DMS79 treated with DMSO at 0.1 percent for 48 hours (cell line): ENCODE results near the gene PER2.

ENCODE experiments used
- DNase-seq: peaks from one replicate; lab custom pipeline; 2025; lab: John Stamatoyannopoulos, UW

Gene PER2

DNA sequence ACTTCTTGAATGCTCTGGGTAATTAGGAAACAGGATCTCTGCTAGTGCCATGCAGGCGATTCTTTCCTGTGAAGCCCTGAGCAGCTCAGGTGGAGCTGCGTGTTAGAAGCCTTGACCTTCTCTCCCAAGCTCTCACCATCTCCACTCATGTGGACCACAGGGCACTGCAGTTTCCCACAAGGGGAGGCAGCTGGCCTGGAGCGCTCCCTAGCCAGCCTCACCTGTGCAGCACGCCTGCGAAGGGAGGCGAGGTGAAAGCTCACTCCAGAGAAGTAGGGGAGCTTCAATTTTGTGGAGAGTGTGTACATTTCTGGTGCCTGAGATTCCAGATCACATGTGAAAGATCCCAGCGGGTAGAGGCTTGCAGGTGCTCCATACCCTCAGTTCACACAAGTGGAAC lies 37.5 kb downstream of the PER2 start:
- DNase-seq = no peak

DNA sequence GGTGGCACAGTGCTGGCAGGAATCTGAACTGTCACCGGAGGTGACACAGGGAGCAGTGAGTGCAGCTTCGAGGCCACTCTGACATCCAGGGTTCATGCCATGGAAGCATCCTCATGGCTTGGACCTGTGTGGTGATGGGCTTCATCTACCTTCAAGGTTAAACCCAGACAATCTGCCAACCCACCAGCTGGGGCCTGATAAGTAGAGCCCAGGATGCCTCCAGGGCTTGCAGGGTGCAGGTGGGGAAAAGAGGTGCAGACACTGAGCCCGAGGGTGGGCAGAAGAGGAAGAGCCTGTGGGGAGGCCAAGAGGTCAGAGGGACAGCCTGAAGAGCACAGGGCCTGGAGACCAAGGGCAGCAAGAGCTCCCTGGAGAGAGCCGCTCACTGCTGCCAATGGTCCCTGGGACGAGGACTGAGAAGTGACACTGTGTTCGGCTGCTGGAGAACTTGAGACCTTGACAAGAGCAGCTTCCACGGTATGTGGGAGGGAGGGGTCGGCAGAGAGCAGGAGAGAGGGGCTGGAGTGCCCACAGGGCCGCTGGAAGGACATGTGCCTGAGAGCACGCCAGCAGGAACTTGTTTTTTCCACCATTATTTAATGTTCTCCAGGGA lies 40.5 kb downstream of the PER2 start:
- DNase-seq = no peak

DNA sequence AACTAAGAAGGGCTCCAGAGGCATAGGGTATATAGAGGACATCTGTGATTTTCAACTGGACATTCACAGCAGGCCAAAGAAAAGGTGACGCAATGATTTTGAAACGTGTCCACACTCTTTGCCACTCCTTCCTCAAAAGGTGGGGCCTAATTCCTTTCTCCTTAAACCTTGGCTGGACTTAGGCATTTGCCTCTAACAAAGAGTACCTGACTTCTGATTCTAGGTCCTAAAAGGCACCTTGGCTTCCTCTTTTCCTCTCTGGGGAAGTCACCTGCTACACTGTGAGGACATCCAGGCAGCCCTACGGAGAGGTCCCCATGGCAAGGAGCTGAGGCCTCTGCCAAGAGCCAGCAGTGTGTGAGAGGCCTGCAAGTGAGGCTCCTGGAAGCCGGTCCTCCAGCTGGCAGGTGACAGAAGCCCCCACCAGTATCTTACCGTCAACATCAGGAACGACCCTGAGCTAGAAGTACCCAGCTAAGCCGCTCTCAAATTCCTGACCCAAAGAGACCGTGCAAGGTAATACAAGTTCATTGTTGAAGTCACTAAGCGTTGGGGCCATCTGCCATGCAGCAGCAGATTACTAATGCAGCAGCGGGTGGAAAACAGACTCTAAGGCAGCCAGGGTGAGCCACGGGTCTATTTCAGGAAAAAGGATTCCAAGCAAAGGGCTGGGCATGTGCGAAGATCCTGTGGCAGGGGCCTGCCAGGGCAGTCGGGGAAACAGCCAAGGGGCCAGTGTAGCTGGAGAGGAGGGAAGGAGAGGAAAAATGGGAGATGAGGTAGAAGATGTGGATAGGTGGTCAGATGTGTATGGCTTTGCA lies 41.2 kb downstream of the PER2 start:
- no peak for DNase-seq

DNA sequence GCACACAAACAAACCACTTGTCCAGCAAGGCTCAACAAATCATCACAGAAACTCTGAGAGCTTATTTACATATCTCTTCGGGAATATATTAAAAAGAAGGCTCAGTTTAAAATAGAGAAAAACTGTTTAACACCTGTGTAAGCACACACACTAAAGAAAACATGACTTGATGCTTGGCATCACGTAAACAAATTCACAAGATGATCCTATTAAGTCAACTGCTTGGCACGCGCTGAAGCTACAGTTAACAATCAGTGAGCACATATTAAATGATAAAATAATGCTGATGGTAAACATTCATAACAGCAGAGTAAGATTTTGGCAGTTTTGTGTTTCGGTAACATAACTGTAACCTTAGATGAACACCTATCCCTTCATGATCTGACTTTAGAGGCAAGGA lies 44.3 kb downstream of the PER2 start:
- no peak for DNase-seq

DNA sequence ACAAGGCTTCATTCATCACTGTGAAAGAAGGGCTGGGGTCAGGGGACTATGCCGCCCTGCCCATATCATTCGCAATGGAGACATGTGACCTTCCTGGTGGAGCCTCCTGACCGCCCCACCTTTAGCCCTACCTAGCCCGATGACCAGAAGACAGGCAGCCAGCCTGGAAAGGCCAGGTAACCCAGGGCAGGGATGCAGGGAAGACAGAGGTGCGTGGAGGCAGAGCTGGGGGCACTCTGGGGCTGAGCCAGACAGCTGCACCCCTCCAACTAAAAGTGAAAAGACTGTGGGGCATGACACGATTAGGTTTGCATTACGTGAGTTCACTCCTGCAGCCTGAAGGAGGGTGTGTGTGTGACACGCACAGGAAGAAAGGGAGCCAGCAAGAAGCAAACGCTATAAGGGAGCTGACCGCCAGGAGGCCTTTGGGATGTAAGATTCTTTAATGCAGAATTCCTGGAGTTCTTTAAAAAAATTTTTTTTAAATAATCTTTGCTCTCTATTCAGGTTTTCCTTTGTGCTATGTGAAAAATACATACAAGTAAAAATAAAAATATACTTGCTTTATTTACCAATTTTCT lies 44.8 kb downstream of the PER2 start:
- DNase-seq = no peak

DNA sequence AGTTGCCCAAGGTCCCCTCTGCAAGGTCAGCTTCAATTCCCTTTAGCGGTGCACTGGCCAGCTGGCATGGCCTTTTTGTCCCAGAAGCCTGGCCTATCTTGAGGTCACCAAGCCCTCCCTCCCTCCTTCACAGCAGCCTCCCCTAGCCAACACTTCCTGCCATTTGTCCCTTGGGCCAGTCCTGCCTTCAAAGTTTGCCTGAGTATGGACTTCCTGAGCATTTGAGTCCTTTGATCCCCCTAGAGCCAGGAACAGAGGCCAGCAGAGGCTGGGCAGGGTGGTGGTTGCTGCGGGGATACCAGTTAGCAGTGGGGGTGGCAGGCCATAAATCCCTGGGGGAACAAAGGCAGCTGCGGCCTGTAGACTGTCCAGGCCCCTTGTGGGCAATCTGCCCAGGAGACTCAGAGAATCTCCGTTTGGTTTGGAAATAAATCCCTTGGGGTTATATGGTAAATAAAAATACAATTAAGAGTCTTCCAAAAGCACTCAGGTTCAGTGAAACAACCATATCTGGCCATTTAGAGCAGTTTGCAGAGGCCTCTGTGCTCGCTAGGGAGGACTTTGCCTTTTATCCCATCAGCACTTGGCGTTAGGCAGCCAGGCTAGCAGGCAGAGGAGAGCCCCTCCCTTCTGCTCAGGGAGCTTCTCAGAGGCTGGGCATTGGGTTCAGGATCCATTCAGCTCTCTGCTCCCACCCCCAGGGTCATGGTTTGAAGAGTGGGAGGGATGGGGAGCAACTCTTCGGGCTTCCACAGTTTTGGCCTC lies 45.5 kb downstream of the PER2 start:
- peak; percentile 79 for DNase-seq

DNA sequence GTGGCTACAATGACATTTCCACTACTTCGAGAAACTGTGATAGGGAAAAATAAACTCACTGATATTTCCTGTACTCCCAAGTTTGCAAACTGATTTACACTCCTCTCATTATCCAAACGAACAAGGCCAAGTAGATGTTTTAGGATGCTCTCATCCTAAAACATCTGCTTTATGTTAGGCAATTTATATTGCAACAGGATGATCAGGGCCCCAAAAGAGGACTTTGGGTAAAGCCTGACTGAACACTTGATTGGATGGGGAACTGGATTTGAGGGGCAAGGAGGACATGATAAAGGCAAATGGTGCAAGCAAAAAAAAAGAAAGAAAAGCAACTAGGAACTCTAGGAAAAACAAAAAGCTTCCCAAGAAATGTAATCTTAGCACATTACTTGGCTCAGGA lies 46.4 kb downstream of the PER2 start:
- peak; percentile 35 for DNase-seq

DNA sequence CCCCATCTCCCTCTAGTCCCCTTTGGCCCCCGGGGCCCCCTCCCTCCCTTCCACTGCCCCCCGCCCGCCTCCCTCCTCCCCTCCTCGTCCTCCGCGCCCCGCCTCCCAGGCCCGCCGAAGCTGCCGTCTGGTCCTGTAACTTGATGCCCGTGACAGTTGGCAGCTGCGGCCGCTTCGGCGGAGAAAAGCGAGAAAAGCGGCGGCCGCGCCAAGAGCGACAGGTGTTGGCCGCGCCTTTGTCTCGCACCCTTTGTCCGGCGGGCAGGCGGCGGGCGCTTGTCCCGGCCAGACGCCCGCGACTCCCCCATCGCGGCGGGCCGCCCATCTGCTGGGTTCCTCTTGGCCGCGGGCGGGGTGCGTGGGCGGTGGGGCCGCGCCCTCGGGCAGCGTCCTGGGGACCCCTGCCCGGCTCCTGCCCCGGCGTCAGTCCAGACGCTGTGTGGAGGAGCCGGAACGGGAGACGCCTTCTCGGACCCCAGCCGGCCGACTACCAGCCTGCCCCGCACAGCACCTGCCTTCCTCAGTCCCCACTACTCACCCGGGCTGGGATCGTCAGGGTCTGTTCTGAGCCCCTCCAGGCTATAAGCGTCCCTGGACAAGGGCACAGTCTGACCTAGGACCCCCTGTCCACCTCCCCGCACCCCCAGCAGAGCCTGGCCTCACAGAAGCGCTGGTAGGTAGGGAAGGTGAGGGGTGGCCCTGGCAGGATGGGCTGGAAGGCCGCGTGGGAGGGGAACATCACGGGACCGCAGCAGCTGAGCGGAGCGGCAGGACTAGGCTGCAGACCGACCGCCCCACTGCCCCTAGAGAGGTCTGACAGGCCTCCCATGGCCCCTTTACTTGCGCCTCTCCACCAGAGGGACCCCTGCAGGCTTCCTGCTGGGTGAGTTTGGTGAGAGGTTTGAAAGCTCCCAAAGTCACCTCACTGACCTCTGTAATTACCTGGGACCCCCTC lies 47.4 kb downstream of the PER2 start:
- peak; percentile 90 for DNase-seq

DNA sequence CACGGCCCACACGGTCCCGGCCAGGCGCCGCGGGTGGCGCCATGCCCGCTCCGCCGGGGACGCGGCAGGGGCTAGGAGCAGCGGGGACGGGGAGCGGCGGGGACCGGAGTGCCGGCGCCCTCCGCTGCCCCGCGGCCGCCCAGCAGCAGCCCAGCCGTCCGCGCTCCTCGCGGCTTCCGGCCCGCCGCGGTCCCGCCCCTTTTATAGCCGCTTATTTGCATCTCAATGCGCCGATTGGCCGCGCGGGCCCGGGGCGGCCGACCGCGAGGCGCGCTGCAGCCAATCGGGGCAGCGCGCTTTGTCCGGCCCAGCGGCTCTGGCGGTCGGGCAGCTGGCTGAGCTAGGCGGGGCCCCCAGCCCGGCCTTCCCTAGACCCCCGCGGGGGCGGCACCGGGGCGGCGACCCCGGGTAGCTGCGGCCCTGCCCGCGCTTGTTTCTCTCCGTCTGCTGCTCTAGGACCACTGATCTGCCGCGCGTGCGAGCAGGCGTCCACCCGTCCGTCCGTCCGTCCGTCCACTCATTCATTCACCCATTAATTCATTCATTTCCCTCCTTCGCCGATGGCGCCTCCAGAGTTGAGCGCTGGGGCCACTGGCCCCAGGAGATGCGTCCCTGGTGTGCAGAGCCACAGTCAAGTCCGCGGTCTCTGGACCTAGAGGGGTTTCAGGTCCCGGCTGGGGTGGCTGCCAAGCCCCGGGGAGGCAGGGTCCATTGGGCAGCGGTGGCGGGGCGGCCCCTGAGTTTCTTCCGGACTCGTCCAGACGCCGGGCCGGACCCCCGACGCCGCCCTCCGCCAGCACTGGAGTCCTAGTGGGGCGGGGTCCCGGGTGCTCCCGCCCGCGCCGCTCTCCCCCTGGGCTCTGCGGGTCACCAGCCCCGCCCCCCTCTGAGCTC lies 48.3 kb downstream of the PER2 start, which contains the start of gene HES6:
Gene HES6, minus strand, starts transcription at position 176 of the 894 bp plus-strand sequence. Its CDS starts 133 bp downstream, at position 43.
- DNase-seq = peak; percentile 90

DNA sequence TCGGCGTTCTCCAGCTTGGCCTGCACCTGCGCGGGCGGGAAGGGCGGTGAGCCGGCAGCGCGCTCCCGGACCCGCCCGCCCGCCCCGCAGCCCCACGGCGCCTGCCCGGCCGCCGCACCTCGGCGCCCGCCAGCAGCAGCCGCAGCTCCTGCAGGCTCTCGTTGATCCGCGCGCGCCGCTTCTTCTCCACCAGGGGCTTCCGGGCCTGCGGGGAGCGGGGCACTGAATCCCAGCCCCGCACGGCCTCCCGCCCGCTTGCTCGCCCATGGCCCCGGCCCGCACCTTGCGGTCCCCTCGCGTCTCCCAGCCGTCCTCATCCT lies 48.9 kb downstream of the PER2 start:
- DNase-seq = no peak

DNA sequence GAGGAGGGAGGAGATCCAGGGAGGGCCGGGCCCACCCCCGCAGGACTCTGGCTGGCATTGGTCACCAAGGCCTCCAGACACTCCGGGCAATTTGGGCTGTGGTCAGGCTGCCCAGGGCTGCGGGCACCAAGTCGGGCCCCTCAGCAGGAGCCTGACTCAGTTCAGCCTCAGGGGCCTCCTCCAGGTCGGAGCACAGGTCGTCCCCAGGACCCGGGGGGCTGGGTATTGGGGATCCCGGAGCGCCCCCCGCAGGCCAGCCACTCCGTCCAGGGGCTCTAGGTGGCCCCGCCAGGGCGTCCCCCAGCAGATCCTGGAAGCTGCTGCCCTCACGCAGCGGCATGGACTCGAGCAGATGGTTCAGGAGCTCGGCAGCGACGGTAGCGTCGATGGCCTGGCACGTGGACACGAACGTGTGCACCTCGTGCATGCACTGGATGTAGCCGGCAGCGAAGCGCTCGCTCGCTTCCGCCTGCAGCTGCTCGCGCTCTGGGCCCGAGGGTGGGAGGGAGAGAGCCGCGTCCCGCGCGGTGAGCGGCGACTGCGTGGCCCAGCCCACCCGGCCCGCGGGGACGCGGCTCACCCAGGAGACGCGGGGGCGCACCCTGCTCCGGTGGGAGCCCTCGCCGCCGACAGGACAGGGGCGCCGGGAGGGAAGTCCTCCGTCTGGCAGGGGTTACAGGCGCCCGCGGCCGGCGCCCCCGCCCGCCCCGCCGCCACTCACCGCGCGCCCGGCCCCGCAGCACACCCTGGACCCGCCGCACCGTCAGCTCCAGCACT lies 49.5 kb downstream of the PER2 start:
- DNase-seq = peak; percentile 23

DNA sequence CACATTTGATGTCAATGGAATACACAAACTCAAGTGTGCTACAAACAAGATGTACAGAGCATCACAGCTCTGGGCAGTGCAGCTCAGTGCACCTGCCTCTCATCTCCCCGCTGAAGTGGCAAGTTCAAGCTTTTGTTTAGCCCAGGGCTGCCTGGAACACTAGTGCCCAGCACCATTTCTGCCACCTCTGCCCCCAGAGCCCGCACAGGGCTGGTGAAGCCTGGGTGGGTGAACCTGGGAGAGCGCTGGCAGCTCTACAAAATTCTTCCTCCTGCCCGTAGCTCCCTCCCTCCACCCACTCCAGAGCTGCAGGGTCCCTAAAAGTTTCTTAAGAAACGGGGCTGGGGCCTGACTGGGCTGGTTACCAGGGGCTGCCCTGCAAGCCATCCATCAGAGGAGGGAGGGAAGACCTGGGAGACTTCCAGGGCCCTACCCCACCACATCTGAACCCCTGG lies 50.1 kb downstream of the PER2 start:
- peak; percentile 34 for DNase-seq

DNA sequence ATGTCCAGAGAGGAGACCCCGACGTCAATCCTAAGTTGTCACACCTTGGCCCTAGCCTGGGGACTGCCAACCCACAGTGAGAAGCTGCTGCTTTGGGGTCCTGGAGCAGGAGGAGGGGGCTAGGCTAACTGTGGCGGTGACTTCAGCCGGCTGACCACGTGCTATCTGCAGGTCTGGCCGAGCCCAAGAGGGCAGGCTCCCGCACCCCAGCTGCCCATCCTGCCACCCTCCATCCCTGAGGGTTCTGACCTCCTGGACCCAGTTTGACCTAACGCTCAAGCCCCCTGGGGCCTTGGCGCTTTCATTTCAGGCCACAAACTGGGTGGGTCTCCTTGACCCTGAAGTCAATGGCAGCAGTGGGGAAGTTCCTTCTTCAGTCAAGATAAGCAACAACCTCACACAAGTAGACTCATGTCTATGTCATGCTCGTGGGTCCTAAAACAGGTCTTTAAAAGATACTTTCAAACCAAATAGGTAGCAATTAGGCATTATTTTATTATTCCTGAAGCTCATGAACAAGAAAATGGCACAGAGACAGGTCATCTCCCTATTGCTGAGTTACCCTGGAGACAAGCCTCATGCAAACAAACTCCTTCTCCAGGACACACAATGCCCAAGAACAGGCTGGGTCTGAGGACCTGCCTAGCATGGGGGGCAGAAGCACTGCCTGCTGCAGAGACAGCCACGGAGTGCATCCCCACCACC lies 50.8 kb downstream of the PER2 start:
- DNase-seq = no peak

DNA sequence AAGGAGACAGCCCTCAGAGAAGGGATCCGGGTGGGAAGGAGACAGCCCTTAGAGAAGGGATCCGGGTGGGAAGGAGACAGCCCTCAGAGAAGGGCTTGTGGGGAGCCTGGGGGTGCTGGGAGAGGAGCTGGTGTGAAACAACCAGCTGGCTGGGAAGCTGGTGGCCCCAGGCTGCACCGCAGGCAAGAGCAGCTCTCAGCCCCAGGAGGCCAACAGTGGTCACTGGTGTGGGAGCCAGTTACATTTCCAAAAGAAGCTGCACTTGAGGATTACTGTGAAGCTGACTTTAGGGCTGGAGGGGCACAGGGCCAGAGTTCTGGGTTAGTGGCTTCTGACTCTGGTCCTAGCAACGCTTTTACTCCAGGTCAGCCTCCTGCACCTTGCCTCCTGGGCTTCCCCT lies 51.8 kb downstream of the PER2 start:
- no peak for DNase-seq

DNA sequence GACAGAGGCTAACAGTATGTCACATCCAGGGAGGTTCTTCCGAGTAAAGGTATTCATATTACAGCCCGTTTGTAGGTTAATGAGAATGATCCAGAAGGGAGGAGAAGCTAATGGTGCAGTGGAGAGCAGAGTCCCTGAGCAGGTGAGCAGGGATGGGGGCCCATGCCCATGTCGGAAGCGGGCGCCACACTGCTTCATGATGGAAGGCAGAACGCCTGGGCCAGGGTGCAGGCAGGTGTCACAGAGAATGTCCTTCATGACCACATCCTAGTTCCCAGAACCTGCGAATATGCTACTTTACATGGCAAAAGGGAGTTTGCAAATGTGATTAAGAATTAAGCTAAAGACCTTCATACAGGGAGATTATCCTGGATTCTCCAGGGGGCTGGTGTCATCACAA lies 52.6 kb downstream of the PER2 start:
- no peak for DNase-seq

DNA sequence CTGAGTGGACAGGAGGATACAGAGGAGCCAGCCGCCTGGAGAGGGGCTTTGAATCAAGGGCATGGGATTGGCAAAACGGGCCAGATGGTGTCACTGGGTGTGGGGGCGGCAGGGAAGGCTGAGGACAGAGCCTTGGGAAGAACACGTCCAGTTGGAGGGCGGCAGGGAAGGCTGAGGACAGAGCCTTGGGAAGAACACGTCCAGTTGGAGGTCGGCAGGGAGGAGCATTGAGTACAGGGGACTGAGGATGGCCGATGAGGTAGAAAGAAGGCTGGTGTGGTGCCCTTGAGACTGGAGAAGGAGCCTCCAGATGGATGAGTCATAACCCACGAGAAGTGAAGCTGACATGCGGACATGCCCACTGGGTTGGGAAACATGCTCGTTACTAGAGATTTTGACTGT lies 53.1 kb downstream of the PER2 start:
- DNase-seq = no peak

DNA sequence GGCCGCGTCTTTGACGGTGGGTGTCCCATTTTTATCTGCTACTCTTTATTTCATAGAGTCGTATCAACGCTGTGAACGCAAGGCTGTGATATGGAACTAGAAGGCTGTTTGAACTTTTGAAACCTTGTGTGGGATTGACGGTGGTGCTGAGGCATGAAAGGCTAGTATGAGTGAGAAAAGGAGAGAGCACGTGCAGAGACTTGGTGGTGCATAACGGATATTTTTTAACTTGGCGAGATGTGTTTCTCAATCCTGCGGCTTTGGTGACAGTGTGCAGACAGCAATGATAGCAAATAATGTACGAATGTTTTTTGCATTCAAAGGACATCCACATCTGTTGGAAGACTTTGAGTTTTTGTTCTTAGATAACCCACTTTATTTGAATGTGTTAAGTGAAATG lies 54.8 kb downstream of the PER2 start:
- no peak for DNase-seq

DNA sequence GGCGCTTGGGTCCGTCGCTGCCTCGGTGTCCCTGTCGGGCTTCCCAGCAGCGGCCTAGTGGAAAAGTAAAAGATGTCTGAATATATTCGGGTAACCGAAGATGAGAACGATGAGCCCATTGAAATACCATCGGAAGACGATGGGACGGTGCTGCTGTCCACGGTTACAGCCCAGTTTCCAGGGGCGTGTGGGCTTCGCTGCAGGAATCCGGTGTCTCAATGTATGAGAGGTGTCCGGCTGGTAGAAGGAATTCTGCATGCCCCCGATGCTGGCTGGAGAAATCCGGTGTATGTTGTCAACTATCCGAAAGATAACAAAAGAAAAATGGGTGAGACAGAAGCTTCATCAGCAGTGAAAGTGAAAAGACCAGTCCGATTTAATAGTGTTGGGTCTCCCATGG lies 56.6 kb downstream of the PER2 start:
- no peak for DNase-seq

DNA sequence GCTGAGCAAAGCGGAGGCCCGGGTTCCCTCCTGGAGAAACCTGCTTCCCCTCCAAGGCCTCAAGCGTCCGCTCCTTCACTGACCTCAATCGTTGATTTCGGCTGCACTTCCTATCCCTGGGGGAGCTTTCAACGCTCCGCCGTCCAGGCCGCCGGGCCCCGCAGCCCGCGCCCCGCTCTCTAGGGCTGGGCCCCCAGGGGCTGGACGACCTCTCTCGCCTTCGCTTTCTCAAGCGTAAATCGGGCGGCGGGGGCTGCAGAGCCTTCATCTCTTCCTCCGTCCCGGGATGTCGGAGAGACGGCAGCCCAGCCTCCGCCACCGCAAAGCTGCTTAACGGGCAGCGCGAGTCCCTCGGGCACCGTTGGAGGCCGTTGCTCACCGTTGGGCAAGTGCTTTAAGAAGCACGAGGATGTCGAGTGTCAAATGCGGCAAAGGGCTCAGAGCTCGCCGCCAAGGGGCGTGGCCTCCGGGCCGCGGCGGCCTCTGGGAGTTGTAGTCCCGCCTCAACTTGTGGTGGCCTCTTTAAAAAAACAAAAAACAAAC lies 57.1 kb downstream of the PER2 start:
- no peak for DNase-seq
